Neural cell (in vitro differentiated cells): ENCODE measurements around the gene NUFIP1. TPM values are rescaled to one million over a fixed set of nuclear protein-coding genes. Genes with fewer than 3 reads are reported as not detected.

Experiments
- H2AFZ ChIP-seq: fragments of 200-600, 300-800 bp; sonication (generic), shearing (Covaris generic); 2 replicates; pipeline ENCODE4 v1.6.0; 2014; ENCODE audit warnings: low read depth, mild to moderate bottlenecking, antibody characterized with exemption, low read length, moderate library complexity
- H3F3A ChIP-seq: fragments of 200-600 bp; shearing (Covaris generic); 2 replicates; pipeline ENCODE4 v1.6.1; 2016; ENCODE audit warnings: mild to moderate bottlenecking, moderate library complexity, mixed read lengths, antibody characterized with exemption, low read length; ENCODE audit not compliant: insufficient read depth, poor library complexity, severe bottlenecking
- H3K27ac ChIP-seq: fragments of 200-600, 300-800 bp; sonication (generic), shearing (Covaris generic); 2 replicates; pipeline ENCODE4 v1.5.1; 2014; ENCODE audit warnings: mild to moderate bottlenecking, low read length, moderate library complexity
- H3K27me3 ChIP-seq: fragments of 300-800, 200-600 bp; sonication (generic), shearing (Covaris generic); 2 replicates; pipeline ENCODE4 v1.6.0; 2014; ENCODE audit warnings: mild to moderate bottlenecking, low read depth, low read length, moderate library complexity; ENCODE audit not compliant: insufficient read depth
- H3K36me3 ChIP-seq: fragments of 300-800, 200-600 bp; sonication (generic), shearing (Covaris generic); 2 replicates; pipeline ENCODE4 v1.5.1; 2014; ENCODE audit warnings: mild to moderate bottlenecking, antibody characterized with exemption, low read length, moderate library complexity; ENCODE audit not compliant: insufficient read depth
- H3K4me2 ChIP-seq: fragments of 300-800, 200-600 bp; sonication (generic), shearing (Covaris generic); 2 replicates; pipeline ENCODE4 v1.6.0; 2014; ENCODE audit warnings: mild to moderate bottlenecking, low read length
- H3K4me3 ChIP-seq: fragments of 300-800, 200-600 bp; sonication (generic), shearing (Covaris generic); 2 replicates; pipeline ENCODE4 v1.5.1; 2014; ENCODE audit warnings: mild to moderate bottlenecking, low read length, moderate library complexity
- H3K79me2 ChIP-seq: fragments of 200-600 bp; shearing (Covaris generic); replicated peaks from 2 replicates; pipeline ENCODE4 v1.6.0; 2014; ENCODE audit warnings: mild to moderate bottlenecking, low read length, moderate library complexity; ENCODE audit not compliant: insufficient read depth
- H3K9ac ChIP-seq: fragments of 300-800, 200-600 bp; sonication (generic), shearing (Covaris generic); 2 replicates; pipeline ENCODE4 v1.6.1; 2016; ENCODE audit warnings: mild to moderate bottlenecking, low read length, mixed read lengths
- H3K9me2 ChIP-seq: fragments of 200-600 bp; shearing (Covaris generic); 2 replicates; pipeline ENCODE4 v1.6.1; 2016; ENCODE audit warnings: mild to moderate bottlenecking, low read length, mixed read lengths; ENCODE audit not compliant: insufficient read depth
- H3K9me3 ChIP-seq: fragments of 200-600, 300-800 bp; sonication (generic), shearing (Covaris generic); 2 replicates; pipeline ENCODE4 v1.6.1; 2016; ENCODE audit warnings: mild to moderate bottlenecking, mixed run types, low read length, moderate library complexity, mixed read lengths
- H4K20me1 ChIP-seq: fragments of 200-600 bp; shearing (Covaris generic); 2 replicates; pipeline ENCODE4 v1.6.1; 2016; ENCODE audit warnings: mild to moderate bottlenecking, mixed run types; ENCODE audit not compliant: insufficient read depth
- EP300 ChIP-seq: fragments of 450-650 bp; conservative IDR thresholded peaks from 2 replicates; pipeline ENCODE4 v1.6.1; 2014; ENCODE audit warnings: antibody characterized with exemption, mild to moderate bottlenecking, moderate library complexity; ENCODE audit not compliant: poor library complexity, severe bottlenecking
- EZH2 ChIP-seq: fragments of 200-600, 300-800 bp; shearing (Covaris generic), sonication (generic); IDR thresholded peaks from 2 replicates; pipeline ENCODE4 v1.6.1; 2014; ENCODE audit warnings: antibody characterized with exemption, low read length, borderline replicate concordance, mild to moderate bottlenecking; ENCODE audit not compliant: insufficient read depth, poor library complexity, severe bottlenecking
- MXI1 ChIP-seq: fragments of 450-650 bp; conservative IDR thresholded peaks from 2 replicates; pipeline ENCODE4 v1.6.1; 2014; ENCODE audit warnings: antibody characterized with exemption, mild to moderate bottlenecking; ENCODE audit not compliant: poor library complexity, severe bottlenecking
- POLR2AphosphoS5 ChIP-seq: IDR thresholded peaks from 2 replicates; pipeline ENCODE4 v1.6.1; 2012
- RAD21 ChIP-seq: fragments of 450-650 bp; conservative IDR thresholded peaks from 2 replicates; pipeline ENCODE4 v1.6.1; 2014; ENCODE audit warnings: antibody characterized with exemption, mild to moderate bottlenecking, moderate library complexity
- SMC3 ChIP-seq: fragments of 450-650 bp; conservative IDR thresholded peaks from 2 replicates; pipeline ENCODE4 v1.6.1; 2014; ENCODE audit warnings: antibody characterized with exemption, mild to moderate bottlenecking, moderate library complexity; ENCODE audit not compliant: poor library complexity
- TAF1 ChIP-seq: IDR thresholded peaks from 2 replicates; pipeline ENCODE4 v1.6.1; 2012; ENCODE audit warnings: low read depth
- polyA plus RNA-seq: library from polyadenylated mRNA; depleted of rRNA; stranded (reverse); fragments of >200 nt; gene quantifications from 2 replicates; pipeline ENCODE4 v1.2.3, GENCODE V29; 2014
- TF ChIP-seq, protein P1 (sequence below): fragments of 450-650 bp; IDR thresholded peaks from 2 replicates; pipeline ENCODE4 v1.5.1; 2014; ENCODE audit warnings: antibody characterized with exemption, mild to moderate bottlenecking, moderate library complexity; ENCODE audit not compliant: poor library complexity, severe bottlenecking
- TF ChIP-seq, protein P2 (sequence below): IDR thresholded peaks from 2 replicates; pipeline ENCODE4 v1.6.1; 2012; ENCODE audit warnings: borderline replicate concordance

Gene NUFIP1
- polyA plus RNA-seq, 1 donor from 2014 or later = 11.0 TPM

DNA sequence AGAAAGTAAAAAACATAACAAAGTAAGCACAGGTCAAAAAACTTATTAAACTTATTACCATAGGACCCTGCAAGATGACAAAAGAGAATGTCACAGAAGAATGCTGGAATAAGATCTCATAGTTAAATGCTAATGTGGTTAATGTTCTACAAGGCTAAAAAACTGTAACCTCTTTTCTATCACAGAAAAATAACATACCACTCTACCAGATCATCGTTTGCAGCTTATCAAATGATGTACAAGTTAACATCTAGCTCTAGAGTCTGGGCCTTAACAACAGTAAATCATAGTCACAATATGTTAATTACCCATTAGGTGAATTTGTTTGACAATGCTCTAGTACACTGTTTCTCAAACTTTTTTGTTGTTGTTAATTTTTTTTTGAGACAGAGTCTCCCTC is 53.0 kb downstream of the NUFIP1 start:
- Histone ChIP-seq H3K9me3 (no peaks in the 10 kb centered on the region), H4K20me1 (no peaks in the 10 kb centered on the region), H2AFZ (no peak overlapping the region), H3K4me2 (no peak overlapping the region), H3K9ac (no peak overlapping the region), H3F3A (no peaks in the 10 kb centered on the region), H3K36me3 (no peaks in the 10 kb centered on the region), H3K27me3 (no peaks in the 10 kb centered on the region), H3K4me3 (no peak overlapping the region), H3K79me2 (no peaks in the 10 kb centered on the region), H3K27ac (no peak overlapping the region), H3K9me2 (no peaks in the 10 kb centered on the region)
- TF ChIP-seq RAD21 (no peak), TAF1 (no peak), POLR2AphosphoS5 (no peak), EZH2 (no peak)
- TF ChIP-seq, protein P1, sequence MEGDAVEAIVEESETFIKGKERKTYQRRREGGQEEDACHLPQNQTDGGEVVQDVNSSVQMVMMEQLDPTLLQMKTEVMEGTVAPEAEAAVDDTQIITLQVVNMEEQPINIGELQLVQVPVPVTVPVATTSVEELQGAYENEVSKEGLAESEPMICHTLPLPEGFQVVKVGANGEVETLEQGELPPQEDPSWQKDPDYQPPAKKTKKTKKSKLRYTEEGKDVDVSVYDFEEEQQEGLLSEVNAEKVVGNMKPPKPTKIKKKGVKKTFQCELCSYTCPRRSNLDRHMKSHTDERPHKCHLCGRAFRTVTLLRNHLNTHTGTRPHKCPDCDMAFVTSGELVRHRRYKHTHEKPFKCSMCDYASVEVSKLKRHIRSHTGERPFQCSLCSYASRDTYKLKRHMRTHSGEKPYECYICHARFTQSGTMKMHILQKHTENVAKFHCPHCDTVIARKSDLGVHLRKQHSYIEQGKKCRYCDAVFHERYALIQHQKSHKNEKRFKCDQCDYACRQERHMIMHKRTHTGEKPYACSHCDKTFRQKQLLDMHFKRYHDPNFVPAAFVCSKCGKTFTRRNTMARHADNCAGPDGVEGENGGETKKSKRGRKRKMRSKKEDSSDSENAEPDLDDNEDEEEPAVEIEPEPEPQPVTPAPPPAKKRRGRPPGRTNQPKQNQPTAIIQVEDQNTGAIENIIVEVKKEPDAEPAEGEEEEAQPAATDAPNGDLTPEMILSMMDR = no peak
- TF ChIP-seq, protein P2, sequence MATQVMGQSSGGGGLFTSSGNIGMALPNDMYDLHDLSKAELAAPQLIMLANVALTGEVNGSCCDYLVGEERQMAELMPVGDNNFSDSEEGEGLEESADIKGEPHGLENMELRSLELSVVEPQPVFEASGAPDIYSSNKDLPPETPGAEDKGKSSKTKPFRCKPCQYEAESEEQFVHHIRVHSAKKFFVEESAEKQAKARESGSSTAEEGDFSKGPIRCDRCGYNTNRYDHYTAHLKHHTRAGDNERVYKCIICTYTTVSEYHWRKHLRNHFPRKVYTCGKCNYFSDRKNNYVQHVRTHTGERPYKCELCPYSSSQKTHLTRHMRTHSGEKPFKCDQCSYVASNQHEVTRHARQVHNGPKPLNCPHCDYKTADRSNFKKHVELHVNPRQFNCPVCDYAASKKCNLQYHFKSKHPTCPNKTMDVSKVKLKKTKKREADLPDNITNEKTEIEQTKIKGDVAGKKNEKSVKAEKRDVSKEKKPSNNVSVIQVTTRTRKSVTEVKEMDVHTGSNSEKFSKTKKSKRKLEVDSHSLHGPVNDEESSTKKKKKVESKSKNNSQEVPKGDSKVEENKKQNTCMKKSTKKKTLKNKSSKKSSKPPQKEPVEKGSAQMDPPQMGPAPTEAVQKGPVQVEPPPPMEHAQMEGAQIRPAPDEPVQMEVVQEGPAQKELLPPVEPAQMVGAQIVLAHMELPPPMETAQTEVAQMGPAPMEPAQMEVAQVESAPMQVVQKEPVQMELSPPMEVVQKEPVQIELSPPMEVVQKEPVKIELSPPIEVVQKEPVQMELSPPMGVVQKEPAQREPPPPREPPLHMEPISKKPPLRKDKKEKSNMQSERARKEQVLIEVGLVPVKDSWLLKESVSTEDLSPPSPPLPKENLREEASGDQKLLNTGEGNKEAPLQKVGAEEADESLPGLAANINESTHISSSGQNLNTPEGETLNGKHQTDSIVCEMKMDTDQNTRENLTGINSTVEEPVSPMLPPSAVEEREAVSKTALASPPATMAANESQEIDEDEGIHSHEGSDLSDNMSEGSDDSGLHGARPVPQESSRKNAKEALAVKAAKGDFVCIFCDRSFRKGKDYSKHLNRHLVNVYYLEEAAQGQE = no peak

DNA sequence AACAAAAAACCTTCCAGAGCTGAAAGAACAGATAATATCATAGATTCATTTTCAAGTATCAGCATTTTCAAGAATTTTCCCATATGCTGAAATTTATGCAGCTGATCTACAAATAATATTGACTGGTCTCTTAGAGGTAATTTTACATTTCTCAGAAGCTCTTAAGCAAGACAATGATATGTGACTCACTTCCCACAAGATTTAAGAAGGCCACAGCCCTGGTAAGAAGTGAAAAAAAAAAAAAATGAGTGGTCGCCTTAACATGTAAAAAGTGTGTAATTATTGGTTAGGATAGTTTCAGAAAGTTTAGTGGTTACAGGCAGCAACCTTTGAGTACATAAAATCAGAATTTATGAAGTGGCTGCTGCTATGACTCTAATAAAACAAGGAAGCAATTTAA is 54.5 kb downstream of the NUFIP1 start:
- no peak for TF ChIP-seq MXI1
- TF ChIP-seq SMC3 = no peak
- no peak for TF ChIP-seq POLR2AphosphoS5
- TF ChIP-seq, protein P2 = no peak
- no peak for TF ChIP-seq EP300
- TF ChIP-seq, protein P1 = no peak
- TF ChIP-seq EZH2 = no peak
- TF ChIP-seq RAD21 = no peak
- no peak for TF ChIP-seq TAF1

More for the DNA sequence above, 54.5 kb downstream of the NUFIP1 start:
- Histone ChIP-seq H3K27ac (no peak overlapping the region), H3K36me3 (no peaks in the 10 kb centered on the region), H3K79me2 (no peaks in the 10 kb centered on the region), H3K9ac (no peak overlapping the region), H3F3A (no peaks in the 10 kb centered on the region), H3K9me2 (no peaks in the 10 kb centered on the region), H3K9me3 (no peaks in the 10 kb centered on the region), H3K4me3 (no peak overlapping the region), H3K27me3 (no peaks in the 10 kb centered on the region), H2AFZ (no peak overlapping the region), H3K4me2 (no peak overlapping the region), H4K20me1 (no peaks in the 10 kb centered on the region)
